ENCODE results near the gene ZNF101.
A peak's percentile ranks its signal among the peaks of the same experiment; 100 is the strongest.

The ZNF101 gene

DNA sequence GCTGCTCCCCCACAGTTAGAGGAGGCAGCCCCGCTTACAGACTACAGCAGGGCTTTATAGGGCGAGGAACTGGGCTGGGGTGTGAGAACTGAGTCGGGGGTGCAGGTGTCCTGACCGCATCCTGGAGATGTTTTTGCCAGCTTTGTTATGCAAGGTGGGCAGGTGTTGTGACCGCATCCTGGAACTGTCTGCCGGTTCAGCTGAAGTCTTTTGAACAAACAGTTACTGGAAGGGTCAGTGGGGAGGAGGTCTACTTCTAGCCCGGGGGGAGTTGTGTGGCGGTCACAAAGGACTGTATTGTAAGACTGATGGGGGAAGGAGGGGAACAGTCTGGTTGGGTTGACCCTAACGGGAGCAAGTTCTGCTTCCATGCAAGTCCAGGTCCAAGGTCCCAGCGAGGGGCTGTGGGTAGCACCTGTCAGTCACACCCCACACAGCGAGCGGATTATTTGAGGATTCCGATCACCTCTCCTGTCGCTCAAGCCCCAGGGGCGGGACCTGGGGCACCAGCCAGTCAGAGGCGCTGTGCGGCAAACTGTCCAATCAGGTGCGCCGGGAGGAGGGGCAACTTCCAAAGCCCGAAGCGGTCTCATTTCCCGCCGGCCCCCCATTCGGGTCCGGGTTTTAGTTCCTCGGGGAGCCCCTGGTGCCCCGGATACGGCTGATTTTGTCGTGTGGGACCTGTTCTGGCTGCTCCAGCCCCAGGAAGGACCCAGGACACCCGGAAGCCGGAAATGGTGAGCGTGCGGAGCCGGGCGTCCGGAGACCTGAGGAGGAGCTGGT, at the start of gene ZNF101:
Gene ZNF101 (plus strand): TSS at position 610 of the 783 bp plus-strand sequence. CDS start 125 bp downstream, at position 735.
- DNase-seq (ENCODE audit: low read depth in 2 of 3, low spot score in 2 of 3): peak; percentile 82 to 92 (median 83)

DNA sequence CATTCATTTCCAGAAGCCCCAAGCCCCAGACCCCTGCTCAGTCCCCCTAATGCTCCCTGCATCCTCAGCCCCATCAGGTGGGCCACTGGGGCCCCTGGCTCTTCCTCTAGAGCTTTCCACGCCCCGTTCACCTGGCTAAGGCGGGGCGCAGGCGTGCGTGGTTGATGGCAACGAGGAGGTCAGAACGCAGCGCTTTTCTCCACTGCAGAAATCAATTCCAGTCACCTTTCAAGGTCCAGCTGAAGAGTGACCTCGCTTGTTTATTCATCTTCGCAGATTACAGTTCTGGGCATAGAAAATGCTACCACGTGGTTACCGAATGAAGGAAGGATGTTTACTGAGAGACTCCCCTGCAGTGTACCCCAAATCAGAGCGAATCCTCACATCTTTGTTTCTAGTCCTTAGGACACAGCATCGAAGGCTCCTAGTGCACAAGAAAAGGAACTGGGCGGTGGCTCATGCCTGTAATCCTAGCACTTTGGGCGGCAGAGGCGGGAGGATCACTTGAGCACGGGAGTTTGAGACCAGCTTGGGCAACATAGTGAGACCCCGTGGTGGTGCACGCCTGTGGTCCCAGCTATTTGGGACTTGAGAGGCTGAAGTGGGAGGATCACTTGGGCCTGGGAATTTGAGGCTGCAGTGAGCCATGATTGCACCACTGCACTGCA, 49.3 kb upstream of the ZNF101 start:
- DNase-seq (ENCODE audit: low read depth in 2 of 3, low spot score in 2 of 3): no peak

DNA sequence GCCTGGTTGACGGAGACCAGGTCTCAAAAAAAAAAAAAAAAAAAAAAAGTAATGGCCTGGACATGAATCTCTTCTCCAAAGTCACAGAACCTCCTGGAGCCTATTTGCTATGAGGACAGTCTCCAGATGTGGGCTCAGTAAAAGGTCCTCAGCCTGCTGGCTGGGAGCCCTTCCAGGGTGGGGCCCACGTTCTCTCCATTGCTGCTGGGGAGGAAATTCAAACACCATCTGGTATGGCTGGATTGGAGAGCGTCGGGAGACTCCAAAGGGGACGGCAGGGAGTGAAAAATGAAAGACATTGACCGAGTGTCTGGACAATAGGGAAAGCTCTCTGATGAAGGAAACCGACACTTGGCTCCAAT, 48.8 kb upstream of the ZNF101 start:
- no peak for DNase-seq (ENCODE audit: low read depth in 2 of 3, low spot score in 2 of 3)

DNA sequence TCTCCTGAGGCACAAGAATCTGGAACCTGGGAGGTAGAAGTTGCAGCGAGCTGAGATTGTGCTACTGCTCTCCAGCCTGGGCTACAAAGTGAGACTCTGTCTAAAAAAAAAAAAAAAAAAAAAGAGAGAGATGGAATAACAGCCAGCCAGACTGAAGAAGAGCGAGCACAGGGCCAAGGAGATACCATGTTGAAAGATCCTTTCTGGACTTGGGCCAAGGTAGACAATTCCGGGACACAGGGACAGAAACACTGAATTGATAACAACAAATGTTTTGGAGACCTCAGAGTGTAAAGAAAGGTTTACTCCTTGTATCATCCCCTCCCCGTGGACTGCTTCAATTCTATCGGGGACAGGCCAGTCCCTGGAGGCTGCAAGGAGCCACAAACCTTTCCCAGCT, 45.3 kb upstream of the ZNF101 start:
- DNase-seq (ENCODE audit: low read depth in 2 of 3, low spot score in 2 of 3): no peak

DNA sequence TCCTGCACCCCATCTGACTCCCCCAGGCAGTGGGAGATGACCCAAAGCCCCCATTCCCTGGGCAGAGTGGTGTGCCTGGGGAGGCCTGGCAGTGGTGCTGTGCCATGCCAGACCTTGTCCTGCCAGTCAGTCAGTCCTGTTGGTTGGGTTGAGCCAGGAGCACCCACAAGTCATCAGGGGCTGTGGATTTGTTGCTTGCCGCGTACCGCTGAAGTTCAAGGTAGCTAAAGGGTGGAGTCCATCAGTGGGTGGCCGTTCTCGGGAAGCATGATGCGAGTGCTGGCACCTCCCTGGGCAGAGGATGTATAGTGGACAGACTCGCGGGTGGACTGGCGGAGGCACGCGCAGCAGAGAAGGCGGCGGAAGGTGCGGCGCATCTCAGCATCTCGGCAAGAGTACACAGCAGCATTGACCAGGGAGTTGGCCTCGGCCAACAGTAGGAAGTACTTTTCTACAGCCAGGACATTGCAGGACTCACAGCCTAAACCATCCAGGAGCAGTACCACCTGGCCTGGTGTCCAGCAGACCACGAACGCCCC, 44.5 kb upstream of the ZNF101 start:
- DNase-seq (ENCODE audit: low read depth in 2 of 3, low spot score in 2 of 3): no peak

DNA sequence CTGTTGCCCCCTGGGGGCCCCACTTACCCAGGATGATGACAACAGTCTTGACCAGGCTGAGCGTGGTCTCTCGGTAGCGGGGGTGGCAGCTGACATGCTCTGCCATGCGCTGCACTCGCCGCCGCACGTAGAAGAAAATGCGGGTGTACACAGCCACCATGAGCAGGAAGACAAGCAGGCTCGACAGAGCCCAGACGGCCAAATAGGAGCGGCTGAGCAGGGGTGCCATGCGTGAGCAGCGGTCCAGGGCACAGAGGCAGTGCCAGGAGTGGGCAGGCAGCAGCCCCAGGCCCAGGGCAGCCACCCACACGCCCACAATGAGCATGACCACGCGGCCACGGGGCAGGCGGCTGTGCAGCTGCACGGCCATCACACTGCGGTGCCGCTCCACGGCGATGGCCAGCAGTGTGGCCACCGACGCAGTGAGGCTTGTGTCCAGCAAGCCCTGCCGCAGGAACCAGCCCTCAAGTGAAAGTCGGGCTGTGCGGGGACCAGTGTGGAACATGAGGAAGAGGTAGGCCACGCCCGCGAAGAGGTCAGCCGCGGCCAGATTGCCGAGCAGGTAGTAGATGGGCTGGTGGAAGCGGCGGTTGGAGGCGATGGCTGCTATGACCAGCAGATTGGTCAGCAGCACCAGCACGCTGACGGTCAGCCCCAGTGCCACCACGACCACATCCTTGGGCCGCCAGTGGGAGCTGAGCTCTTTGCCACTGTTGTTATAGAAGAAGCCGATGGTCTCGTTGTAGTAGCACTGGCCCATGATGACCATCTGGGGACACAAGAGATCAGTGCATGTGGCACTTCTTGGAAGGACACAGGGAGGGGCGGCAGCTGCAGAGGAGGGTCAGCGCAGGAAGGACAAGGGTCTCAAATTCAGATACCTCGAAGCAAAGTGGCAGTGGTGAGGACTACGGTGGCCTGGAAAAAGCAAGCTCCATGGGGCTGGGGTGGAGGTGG, 41.8 kb upstream of the ZNF101 start:
- no peak for DNase-seq (ENCODE audit: low read depth in 2 of 3, low spot score in 2 of 3)

DNA sequence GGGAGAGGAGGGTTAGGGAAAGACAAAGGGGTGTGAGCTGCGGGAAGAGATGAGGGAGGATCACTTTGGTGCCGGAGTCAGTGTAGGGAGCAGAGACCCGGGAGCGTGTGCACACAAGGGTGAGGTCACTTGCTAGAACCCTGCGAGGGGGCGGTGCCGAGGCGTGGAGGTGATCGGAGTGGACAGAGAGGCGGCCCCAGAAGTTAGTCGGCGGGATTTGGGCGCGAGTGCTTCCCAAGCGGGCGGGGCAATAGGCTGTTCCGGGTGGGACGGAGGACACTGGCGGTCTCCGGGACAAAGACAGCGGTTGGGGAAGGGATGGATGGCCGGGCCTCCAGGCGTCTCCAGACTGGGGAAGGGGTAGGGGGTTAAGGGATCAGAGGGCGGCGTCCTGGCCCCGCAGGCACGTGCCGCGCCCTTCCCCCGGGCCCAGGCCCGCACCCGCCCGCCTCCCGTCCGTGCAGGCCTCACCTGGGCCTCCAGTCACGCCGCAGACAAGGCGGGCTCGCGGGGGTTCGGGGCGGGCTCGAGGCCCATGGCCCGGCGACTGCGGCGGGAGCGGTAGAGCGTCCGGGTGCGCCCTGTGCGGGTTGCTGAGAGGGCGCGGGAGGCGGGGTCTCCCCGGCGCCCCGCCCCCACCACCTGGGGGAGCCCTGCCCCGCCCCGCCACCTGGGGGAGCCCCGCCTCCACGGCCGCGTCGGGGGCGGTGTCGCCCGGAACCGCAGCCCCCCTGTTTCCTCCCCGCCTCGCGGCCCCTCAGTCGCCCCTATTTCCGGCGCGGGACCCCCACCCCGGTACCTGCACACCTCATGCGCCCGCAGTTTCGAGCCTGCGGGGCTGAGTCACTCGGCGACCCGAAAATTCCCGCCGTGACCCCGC, 40.8 kb upstream of the ZNF101 start, which contains the start of gene LPAR2:
Gene LPAR2 (minus strand): TSS at position 600 of the 880 bp plus-strand sequence. CDS start 945 bp downstream, outside the sequence.
- peak; percentile 36 to 54 (median 42) for DNase-seq (ENCODE audit: low read depth in 2 of 3, low spot score in 2 of 3)

DNA sequence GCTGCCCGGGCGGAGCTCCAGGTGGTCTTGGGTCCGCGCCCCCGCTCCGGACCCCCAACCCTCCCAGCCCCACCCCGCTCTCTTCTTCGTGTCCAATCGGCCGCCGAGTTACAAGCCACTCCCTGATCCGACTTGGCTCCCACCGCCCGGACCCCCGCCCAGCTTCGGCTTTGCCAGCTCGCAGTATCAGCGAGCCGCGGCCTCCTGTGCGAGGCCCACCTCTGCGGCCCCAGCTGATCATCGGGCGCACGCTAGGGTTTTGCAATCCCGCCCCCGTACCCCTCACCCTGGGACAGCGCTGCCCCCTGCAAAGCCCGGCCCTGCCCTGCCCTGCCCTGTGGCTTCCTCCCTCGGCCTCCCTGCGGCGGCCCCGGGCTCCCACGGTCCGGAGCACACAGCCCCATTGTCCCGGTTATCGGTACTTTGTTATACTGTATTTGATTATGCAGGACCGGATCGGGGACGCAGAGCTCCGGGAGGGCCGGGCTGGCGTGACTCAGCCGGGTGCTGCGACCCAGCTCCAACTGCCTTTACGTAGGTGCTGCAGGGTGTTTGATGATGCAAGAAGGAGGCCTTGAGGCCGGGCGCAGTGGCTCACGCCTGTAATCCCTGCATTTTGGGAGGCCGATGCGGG, 40.0 kb upstream of the ZNF101 start:
- DNase-seq (ENCODE audit: low read depth in 2 of 3, low spot score in 2 of 3): peak; percentile 36 to 41 (median 37)

DNA sequence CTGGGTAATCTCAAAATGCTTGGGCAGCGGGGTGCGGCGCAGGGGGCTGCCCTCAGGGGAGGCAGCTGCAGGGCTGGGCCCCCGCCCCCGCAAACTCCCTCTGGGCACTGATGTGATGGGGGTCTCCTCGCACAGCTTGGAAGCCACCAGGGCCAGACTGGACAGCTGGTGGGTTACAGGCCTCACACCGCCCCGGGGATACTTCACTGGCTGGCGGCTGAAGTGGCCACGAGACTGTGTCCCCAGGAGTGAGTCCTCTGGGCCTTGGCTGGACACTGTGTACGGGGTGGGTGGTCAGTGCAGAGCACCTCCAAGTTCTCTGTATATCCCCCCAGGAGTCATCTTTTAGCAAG, 38.6 kb upstream of the ZNF101 start:
- DNase-seq (ENCODE audit: low read depth in 2 of 3, low spot score in 2 of 3): no peak

DNA sequence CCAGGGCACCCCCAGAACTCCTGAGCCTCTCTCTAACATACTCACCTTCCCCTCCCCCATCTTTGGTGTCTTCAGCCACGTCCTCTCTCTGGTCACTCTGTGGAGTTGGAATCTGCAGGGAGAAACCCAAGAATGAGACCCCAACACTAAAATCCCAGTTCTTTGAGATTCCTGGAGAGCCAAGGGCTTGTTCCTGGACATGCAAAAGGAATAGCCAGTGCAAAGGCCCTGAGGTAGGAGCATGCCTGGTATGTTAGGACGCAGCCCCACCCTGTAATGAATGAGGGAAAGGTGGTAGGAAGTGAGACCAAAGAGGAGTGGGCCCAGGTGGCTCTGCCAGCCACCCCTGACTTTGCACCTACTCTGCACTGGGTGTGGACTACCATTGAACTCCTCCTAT, 38.2 kb upstream of the ZNF101 start:
- DNase-seq (ENCODE audit: low read depth in 2 of 3, low spot score in 2 of 3): no peak

DNA sequence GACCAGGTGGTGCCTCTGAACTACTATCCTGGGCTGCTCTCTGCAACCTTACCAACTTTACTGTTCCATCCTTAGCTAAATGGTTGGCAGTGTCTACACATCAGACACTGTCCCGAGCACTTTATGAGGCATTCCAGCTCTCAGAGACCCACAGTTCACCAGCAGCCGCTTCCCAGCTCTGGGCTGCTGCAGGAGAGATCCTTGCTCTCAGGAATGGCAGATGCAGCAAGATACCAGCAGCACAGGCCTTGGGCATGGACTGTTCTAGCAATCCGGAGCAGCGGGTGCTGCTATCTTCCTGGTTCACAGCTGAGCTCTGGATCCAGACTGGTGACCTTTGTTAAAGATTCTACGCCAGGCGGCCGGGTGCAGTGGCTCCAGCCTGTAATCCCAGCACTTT, 37.3 kb upstream of the ZNF101 start:
- DNase-seq (ENCODE audit: low read depth in 2 of 3, low spot score in 2 of 3): no peak

DNA sequence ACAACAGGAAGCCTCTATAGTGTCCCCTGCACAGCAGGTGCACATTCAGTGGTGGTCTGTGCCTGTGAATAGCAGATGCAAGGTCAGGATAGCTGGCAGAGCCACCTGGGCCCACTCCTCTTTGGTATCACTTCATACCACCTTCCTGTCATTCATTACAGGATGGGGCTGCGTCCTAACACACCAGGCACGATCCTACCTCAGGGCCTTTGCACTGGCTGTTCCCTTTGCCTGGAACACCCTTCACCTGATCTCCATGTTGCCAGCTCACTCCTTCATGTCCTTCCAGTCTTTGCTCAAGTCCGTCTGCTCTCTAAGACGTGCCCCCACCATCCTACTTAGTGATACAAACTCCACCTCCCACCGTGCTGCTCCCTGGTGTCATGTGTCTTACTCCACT, 36.0 kb upstream of the ZNF101 start:
- DNase-seq (ENCODE audit: low read depth in 2 of 3, low spot score in 2 of 3): no peak

DNA sequence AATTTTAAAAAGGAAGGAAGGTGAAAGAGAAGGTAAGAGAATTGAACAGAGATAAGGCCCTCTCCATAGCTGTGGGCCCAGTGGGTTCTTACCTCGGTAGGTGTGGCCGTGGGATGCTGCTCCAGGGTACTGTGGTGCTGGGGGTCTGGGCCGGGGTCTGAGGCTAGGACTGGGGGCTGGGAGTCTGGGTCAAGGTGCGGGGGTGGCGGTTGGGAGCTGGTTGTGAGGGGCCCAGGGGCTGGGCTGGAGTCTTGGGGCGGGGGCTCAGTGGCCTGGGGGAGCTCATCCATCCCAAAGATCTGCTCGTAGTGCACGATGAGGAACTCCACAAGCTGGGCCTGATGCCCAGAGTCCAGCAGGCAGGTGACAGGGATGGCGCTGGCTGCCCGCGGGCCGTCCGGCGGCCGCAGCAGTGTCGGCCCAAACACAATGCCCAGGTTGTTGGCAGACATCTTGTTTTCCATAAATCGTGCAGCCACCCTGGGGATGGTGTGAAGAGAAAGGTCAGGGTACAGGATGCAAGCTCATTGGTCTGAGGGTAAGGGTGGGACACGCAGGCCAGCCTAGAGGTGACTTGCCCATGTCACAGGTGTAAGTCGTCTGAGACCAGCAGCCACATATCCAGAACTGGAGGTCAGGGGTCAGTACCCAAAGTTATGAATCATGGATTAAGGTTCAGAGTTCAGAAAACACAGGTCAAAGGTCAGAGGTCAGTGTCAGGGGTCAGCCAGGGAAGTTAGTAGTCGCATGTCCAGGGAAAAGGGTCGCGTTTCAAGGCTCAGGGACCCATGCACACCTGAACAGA, 34.7 kb upstream of the ZNF101 start:
- DNase-seq (ENCODE audit: low read depth in 2 of 3, low spot score in 2 of 3): no peak

DNA sequence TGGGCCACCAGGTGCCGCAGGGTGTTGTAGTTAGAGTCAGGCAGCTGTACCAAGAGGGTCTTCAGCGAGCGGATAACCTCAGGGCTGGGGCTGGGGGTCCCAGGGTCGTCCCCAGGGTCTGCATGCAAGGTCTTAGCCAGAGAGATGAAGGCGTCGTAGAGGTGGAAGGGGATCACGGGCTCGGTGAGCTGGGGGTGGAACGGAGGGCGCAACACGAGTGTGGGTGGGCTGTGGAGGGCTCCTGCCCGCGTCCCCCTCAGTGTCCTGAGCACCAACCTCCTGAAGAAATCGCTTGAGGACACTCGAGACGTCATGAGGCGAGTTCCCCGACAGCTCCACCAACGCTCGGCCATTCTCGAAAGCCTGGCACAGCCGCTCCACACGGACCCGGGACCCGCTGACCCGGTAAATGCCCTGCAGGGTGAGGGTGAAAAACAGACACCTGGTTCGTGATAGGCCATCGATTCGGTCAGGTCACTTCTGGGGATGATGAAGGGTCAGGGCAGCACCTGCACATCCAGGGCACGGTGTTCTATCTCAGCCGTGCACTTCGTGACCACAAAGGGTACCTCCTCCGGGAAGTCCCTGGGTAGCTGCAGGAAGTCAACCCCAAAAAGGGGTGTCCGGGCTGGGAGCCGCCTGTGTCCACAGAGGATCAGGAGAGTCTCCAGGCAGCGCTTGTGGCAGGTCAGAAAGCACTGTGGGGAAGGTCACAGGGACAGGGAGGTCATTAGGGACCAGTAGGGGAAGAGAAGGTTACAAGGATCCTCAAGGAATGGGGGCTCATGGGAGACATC, 33.9 kb upstream of the ZNF101 start:
- no peak for DNase-seq (ENCODE audit: low read depth in 2 of 3, low spot score in 2 of 3)

DNA sequence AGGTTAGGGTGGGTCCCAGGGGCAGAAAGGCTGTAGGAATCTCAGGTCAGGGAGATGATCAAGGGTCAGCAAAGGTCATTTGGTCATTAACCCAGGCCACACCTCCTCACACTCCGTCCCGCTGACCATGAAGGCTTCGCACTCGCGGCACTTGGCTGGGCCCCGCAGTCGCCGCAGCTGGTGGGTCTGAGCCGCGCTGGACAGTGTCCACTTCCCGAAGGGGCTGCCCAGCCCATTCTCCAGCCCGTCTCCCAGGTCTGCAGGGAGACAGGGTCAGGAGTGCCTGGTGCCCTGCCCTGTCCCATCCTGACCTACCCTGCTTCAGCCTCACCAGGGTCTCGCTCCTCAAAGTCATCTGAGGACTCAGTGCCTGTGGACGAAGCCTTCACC, 33.3 kb upstream of the ZNF101 start:
- no peak for DNase-seq (ENCODE audit: low read depth in 2 of 3, low spot score in 2 of 3)

DNA sequence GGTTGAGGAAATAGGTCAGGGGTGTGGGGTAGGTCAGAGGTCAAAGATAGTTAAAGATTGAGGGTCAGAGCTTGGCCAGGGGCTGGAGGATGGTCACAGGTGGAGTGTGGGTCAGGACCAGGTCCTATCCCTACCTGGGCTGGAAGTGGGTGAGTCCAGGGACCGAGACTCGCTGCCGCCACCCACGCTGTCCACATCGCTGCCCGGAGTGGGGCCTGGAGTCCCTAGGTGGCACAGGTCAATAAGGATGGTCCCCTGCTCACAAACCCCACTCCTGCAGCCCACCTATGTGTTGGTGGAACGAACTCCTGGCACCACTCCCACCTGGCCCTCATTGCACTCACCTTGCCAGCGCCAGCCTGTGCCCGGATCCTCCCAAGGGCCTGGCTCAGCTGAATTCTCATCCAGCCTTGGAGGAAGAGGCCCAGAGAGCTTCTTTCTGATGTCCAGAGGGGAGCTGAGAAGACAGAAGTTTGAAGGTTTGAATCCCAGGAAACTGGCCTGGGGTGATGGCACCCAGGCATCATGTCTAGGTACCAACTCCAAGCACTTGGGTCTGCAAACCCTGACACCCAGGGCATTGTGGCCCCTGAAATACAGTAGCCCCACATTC, 32.0 kb upstream of the ZNF101 start:
- no peak for DNase-seq (ENCODE audit: low read depth in 2 of 3, low spot score in 2 of 3)

DNA sequence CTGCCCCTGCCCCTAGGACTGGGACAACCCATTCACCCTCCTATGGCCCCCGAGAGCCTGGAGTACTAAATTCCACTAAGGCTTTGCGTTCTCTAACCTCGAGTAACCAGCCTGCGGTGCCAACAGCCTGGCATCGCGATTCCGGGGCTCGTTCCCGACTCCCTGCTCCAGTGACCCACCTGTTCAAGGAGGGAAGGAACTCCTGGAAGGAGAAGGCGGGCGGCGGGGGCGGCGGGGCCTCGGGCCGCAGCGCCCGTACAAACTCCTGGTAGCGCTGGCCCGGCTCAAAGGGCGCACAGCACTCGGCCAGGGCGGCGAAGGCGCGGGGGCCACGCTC, 31.5 kb upstream of the ZNF101 start:
- DNase-seq (ENCODE audit: low read depth in 2 of 3, low spot score in 2 of 3): no peak

All from activated CD8-positive, alpha-beta memory T cell treated with anti-CD3 and anti-CD28 coated beads for 48 hours (primary cell).